ENCODE results near the gene PLXNB1. TPM values are rescaled to one million over a fixed set of nuclear protein-coding genes. Genes with fewer than 3 reads are reported as not detected.
"Not testable (repeated sequence)": the region's sequence is repeated elsewhere in the genome, so short reads cannot be mapped to it uniquely, and the experiment has no call there.

Gene PLXNB1
- total RNA-seq (10 to 100 TPM; 49.4 to 84.5 (median 55.0) TPM), polyA plus RNA-seq (52.7 TPM)
- long read RNA-seq, donor 1, partial matches to known transcripts = 51 of 74 reads
- long read RNA-seq, donor 1, other reads (novel, unspliced or antisense) = 21 of 74 reads
- long read RNA-seq, donor 2, full-length matches to known transcripts = 1 of 51 reads
- long read RNA-seq, donor 2, partial matches to known transcripts = 35 of 51 reads
- long read RNA-seq, donor 2, other reads (novel, unspliced or antisense) = 15 of 51 reads
- long read RNA-seq, donor 3, partial matches to known transcripts = 107 of 136 reads
- long read RNA-seq, donor 3, other reads (novel, unspliced or antisense) = 29 of 136 reads
- long read RNA-seq, donor 4, full-length matches to known transcripts = 1 of 76 reads
- long read RNA-seq, donor 4, partial matches to known transcripts = 50 of 76 reads
- long read RNA-seq, donor 4, other reads (novel, unspliced or antisense) = 25 of 76 reads

GRCh38 chr3:48429960-48430707 lies at the start of gene PLXNB1:
TSS of gene PLXNB1 (minus strand) at chr3:48430086. CDS start at chr3:48424611, 5,475 bp downstream.
- Histone ChIP-seq H3K27ac (ENCODE audit: low read length) (peak within 1 kb of the TSS; percentile 86), H3K4me3 (ENCODE audit: low read length) (peak within 1 kb of the TSS; percentile 90), H3K27me3 (ENCODE audit: control insufficient read depth, insufficient read depth) (no peaks in the 10 kb centered on the region), H3K9me3 (ENCODE audit: control insufficient read depth, low read length) (no peaks in the 10 kb centered on the region), H3K4me1 (ENCODE audit: control insufficient read depth, insufficient read depth, low read length) (peaks cover 15% of the 10 kb centered on the region)
- intact Hi-C loops (cut with DNase I) = loop anchor here in 1 of 4 donors (5.0 kb wide), 1 partner anchor 158 kb away; no protein-coding TSS in a partner anchor
- WGBS = 22% methylated on average over 15 of the region's 15 CpGs
- ATAC-seq (peak in 1 of 2 donors; percentile 10), DNase-seq (peak; percentile 59 to 81 (median 74))

GRCh38 chr3:48478626-48479555 lies 49.0 kb upstream of the PLXNB1 start:
- Histone ChIP-seq H3K27me3 (ENCODE audit: control insufficient read depth, insufficient read depth) (no peaks in the 10 kb centered on the region), H3K9me3 (ENCODE audit: control insufficient read depth, low read length) (no peaks in the 10 kb centered on the region), H3K4me1 (ENCODE audit: control insufficient read depth, insufficient read depth, low read length) (peaks cover 2% of the 10 kb centered on the region), H3K27ac (ENCODE audit: low read length) (no peak overlapping the region), H3K4me3 (ENCODE audit: low read length) (no peak overlapping the region)
- 79% methylated on average over 19 of the region's 19 CpGs for WGBS
- intact Hi-C loops (cut with DNase I) = no loop called here
- peak in 1 of 2 donors; percentile 10 for ATAC-seq
- DNase-seq = no peak

- peaks cover 6% of the 10 kb centered on the region for H3K4me1 ChIP-seq (ENCODE audit: control insufficient read depth, insufficient read depth, low read length)
- DNase-seq (no peak), ATAC-seq (no peak)
- no peak overlapping the region for H3K27ac ChIP-seq (ENCODE audit: low read length)
- 76% methylated on average over 9 of the region's 9 CpGs for WGBS
- intact Hi-C loops (cut with DNase I) = no loop called here
- no peaks in the 10 kb centered on the region for H3K9me3 ChIP-seq (ENCODE audit: control insufficient read depth, low read length)
- no peaks in the 10 kb centered on the region for H3K27me3 ChIP-seq (ENCODE audit: control insufficient read depth, insufficient read depth)
- H3K4me3 ChIP-seq (ENCODE audit: low read length) = no peak overlapping the region
Measured at GRCh38 chr3:48477959-48478520, 48.2 kb upstream of the PLXNB1 start.

- Histone ChIP-seq H3K27me3 (ENCODE audit: control insufficient read depth, insufficient read depth) (no peaks in the 10 kb centered on the region), H3K4me3 (ENCODE audit: low read length) (no peak overlapping the region), H3K4me1 (ENCODE audit: control insufficient read depth, insufficient read depth, low read length) (peaks cover 6% of the 10 kb centered on the region), H3K9me3 (ENCODE audit: control insufficient read depth, low read length) (no peaks in the 10 kb centered on the region), H3K27ac (ENCODE audit: low read length) (no peak overlapping the region)
- DNase-seq (no peak), ATAC-seq (no peak)
- WGBS = 92% methylated on average over 9 of the region's 9 CpGs
- intact Hi-C loops (cut with DNase I) = no loop called here
Measured at GRCh38 chr3:48476426-48477053, 46.7 kb upstream of the PLXNB1 start.

GRCh38 chr3:48475188-48475587 lies 45.3 kb upstream of the PLXNB1 start:
- no peak for ATAC-seq
- Histone ChIP-seq H3K9me3 (ENCODE audit: control insufficient read depth, low read length) (no peaks in the 10 kb centered on the region), H3K27ac (ENCODE audit: low read length) (no peak overlapping the region), H3K4me3 (ENCODE audit: low read length) (no peak overlapping the region), H3K4me1 (ENCODE audit: control insufficient read depth, insufficient read depth, low read length) (peaks cover 6% of the 10 kb centered on the region), H3K27me3 (ENCODE audit: control insufficient read depth, insufficient read depth) (no peaks in the 10 kb centered on the region)
- intact Hi-C loops (cut with DNase I) = no loop called here
- no peak for DNase-seq
- 81% methylated on average over 11 of the region's 11 CpGs for WGBS

- Histone ChIP-seq H3K27ac (ENCODE audit: low read length) (no peak overlapping the region), H3K4me1 (ENCODE audit: control insufficient read depth, insufficient read depth, low read length) (peaks cover 6% of the 10 kb centered on the region), H3K4me3 (ENCODE audit: low read length) (no peak overlapping the region), H3K27me3 (ENCODE audit: control insufficient read depth, insufficient read depth) (no peaks in the 10 kb centered on the region), H3K9me3 (ENCODE audit: control insufficient read depth, low read length) (no peaks in the 10 kb centered on the region)
- 72% methylated on average over 4 of the region's 4 CpGs for WGBS
- intact Hi-C loops (cut with DNase I) = no loop called here
- DNase-seq = no peak
- ATAC-seq = no peak
Measured at GRCh38 chr3:48474619-48475018, 44.7 kb upstream of the PLXNB1 start.

GRCh38 chr3:48474031-48474430 lies 44.1 kb upstream of the PLXNB1 start:
- H3K4me1 ChIP-seq (ENCODE audit: control insufficient read depth, insufficient read depth, low read length); H3K27ac ChIP-seq (ENCODE audit: low read length); H3K9me3 ChIP-seq (ENCODE audit: control insufficient read depth, low read length); H3K27me3 ChIP-seq (ENCODE audit: control insufficient read depth, insufficient read depth); DNase-seq; ATAC-seq; intact Hi-C loops (cut with DNase I); H3K4me3 ChIP-seq (ENCODE audit: low read length): not testable (repeated sequence)
- WGBS = 92% methylated on average over 4 of the region's 4 CpGs

GRCh38 chr3:48473617-48473952 lies 43.7 kb upstream of the PLXNB1 start:
- DNase-seq = no peak
- WGBS = 60% methylated on average over 5 of the region's 5 CpGs
- H3K4me3 ChIP-seq (ENCODE audit: low read length) = no peak overlapping the region

GRCh38 chr3:48472923-48473616 lies 43.2 kb upstream of the PLXNB1 start:
- no peaks in the 10 kb centered on the region for H3K9me3 ChIP-seq (ENCODE audit: control insufficient read depth, low read length)
- H3K4me1 ChIP-seq (ENCODE audit: control insufficient read depth, insufficient read depth, low read length) = peaks cover 11% of the 10 kb centered on the region
- peak; percentile 94 to 97 (median 97) for DNase-seq
- peak; percentile 93 for ATAC-seq
- H3K4me3 ChIP-seq (ENCODE audit: low read length) = peak overlapping the region; percentile 89
- intact Hi-C loops (cut with DNase I) = no loop called here
- H3K27ac ChIP-seq (ENCODE audit: low read length) = peak overlapping the region; percentile 99
- WGBS = 1% methylated on average over 17 of the region's 17 CpGs
- no peaks in the 10 kb centered on the region for H3K27me3 ChIP-seq (ENCODE audit: control insufficient read depth, insufficient read depth)

More at GRCh38 chr3:48473617-48473952, 43.7 kb upstream of the PLXNB1 start:
- no peak for ATAC-seq
- H3K27me3 ChIP-seq (ENCODE audit: control insufficient read depth, insufficient read depth) = no peaks in the 10 kb centered on the region
- intact Hi-C loops (cut with DNase I) = no loop called here
- H3K4me1 ChIP-seq (ENCODE audit: control insufficient read depth, insufficient read depth, low read length) = peaks cover 6% of the 10 kb centered on the region
- no peaks in the 10 kb centered on the region for H3K9me3 ChIP-seq (ENCODE audit: control insufficient read depth, low read length)
- peak overlapping the region; percentile 99 for H3K27ac ChIP-seq (ENCODE audit: low read length)

- intact Hi-C loops (cut with DNase I) = no loop called here
- Histone ChIP-seq H3K27me3 (ENCODE audit: control insufficient read depth, insufficient read depth) (no peaks in the 10 kb centered on the region), H3K4me3 (ENCODE audit: low read length) (peak overlapping the region; percentile 89), H3K4me1 (ENCODE audit: control insufficient read depth, insufficient read depth, low read length) (peaks cover 11% of the 10 kb centered on the region), H3K9me3 (ENCODE audit: control insufficient read depth, low read length) (no peaks in the 10 kb centered on the region), H3K27ac (ENCODE audit: low read length) (peak overlapping the region; percentile 99)
- peak in 2 of 3 donors; percentile 49 to 74 for DNase-seq
- ATAC-seq = peak; percentile 45 to 73
- WGBS = 3% methylated on average over 5 of the region's 5 CpGs
Measured at GRCh38 chr3:48472673-48472922, 42.7 kb upstream of the PLXNB1 start.

Data from right cardiac atrium (tissue), 5 donors.